ENCODE data around the gene MYLK4. TPM values are rescaled to one million over a fixed set of nuclear protein-coding genes. Genes with fewer than 3 reads are reported as not detected.

The MYLK4 gene
- total RNA-seq, 2 donors from 2014 or later = 1.6 to 2.6 TPM

GRCh38 chr6:2782825-2783187 is 32.1 kb upstream of the MYLK4 start:
- no peak for DNase-seq
- intact Hi-C loops (cut with DNase I) = no loop called here
- ATAC-seq = no peak

GRCh38 chr6:2782356-2782708 is 31.6 kb upstream of the MYLK4 start:
- DNase-seq (no peak), ATAC-seq (no peak)
- intact Hi-C loops (cut with DNase I) = no loop called here

- ATAC-seq (no peak), DNase-seq (no peak)
- intact Hi-C loops (cut with DNase I) = no loop called here
Observed at GRCh38 chr6:2781685-2782355, 31.1 kb upstream of the MYLK4 start.

- DNase-seq (no peak), ATAC-seq (no peak)
- intact Hi-C loops (cut with DNase I) = no loop called here
Observed at GRCh38 chr6:2780102-2780737, 29.5 kb upstream of the MYLK4 start.

GRCh38 chr6:2777249-2777648 is 26.5 kb upstream of the MYLK4 start:
- ATAC-seq (no peak), DNase-seq (no peak)
- intact Hi-C loops (cut with DNase I) = no loop called here

- intact Hi-C loops (cut with DNase I) = no loop called here
- no peak for ATAC-seq
- no peak for DNase-seq
Observed at GRCh38 chr6:2775003-2775402, 24.3 kb upstream of the MYLK4 start.

- ATAC-seq = no peak
- intact Hi-C loops (cut with DNase I) = no loop called here
- DNase-seq = no peak
Observed at GRCh38 chr6:2773449-2773848, 22.7 kb upstream of the MYLK4 start.

GRCh38 chr6:2772840-2773239 is 22.1 kb upstream of the MYLK4 start:
- no peak for ATAC-seq

GRCh38 chr6:2771079-2771478 is 20.4 kb upstream of the MYLK4 start:
- intact Hi-C loops (cut with DNase I) = no loop called here
- DNase-seq = no peak
- no peak for ATAC-seq

More at GRCh38 chr6:2772840-2773239, 22.1 kb upstream of the MYLK4 start:
- DNase-seq = no peak
- intact Hi-C loops (cut with DNase I) = no loop called here

- ATAC-seq = peak; percentile 14 to 17
Observed at GRCh38 chr6:2770171-2770570, 19.4 kb upstream of the MYLK4 start.

GRCh38 chr6:2768696-2769095 is 18.0 kb upstream of the MYLK4 start:
- DNase-seq (no peak), ATAC-seq (no peak)
- intact Hi-C loops (cut with DNase I) = no loop called here

More at GRCh38 chr6:2770171-2770570, 19.4 kb upstream of the MYLK4 start:
- DNase-seq = peak; percentile 81
- intact Hi-C loops (cut with DNase I) = no loop called here

- intact Hi-C loops (cut with DNase I) = no loop called here
- no peak for DNase-seq
- ATAC-seq = no peak
Observed at GRCh38 chr6:2767657-2768524, 17.2 kb upstream of the MYLK4 start.

GRCh38 chr6:2766767-2767656 is 16.3 kb upstream of the MYLK4 start:
- intact Hi-C loops (cut with DNase I) = no loop called here
- ATAC-seq (no peak), DNase-seq (no peak)

GRCh38 chr6:2765896-2766766 is 15.4 kb upstream of the MYLK4 start:
- DNase-seq (peak; percentile 59), ATAC-seq (peak; percentile 22 to 35)
- intact Hi-C loops (cut with DNase I) = no loop called here

- DNase-seq = peak; percentile 100
- intact Hi-C loops (cut with DNase I) = no loop called here
- peak; percentile 95 for ATAC-seq
Observed at GRCh38 chr6:2765166-2765895, 14.6 kb upstream of the MYLK4 start, which contains the start of gene WRNIP1. Gene WRNIP1 (plus strand): TSS chr6:2765393. CDS start chr6:2765623, 230 bp downstream.

GRCh38 chr6:2764610-2765165 is 14.0 kb upstream of the MYLK4 start:
- intact Hi-C loops (cut with DNase I) = no loop called here
- DNase-seq = peak; percentile 48

GRCh38 chr6:2763876-2764540 is 13.3 kb upstream of the MYLK4 start:
- intact Hi-C loops (cut with DNase I) = no loop called here
- ATAC-seq (no peak), DNase-seq (peak; percentile 38)

More at GRCh38 chr6:2764610-2765165, 14.0 kb upstream of the MYLK4 start:
- peak; percentile 82 to 91 for ATAC-seq
